Measurements from ENCODE around the gene GULP1. TPM values are rescaled to one million over a fixed set of nuclear protein-coding genes. Genes with fewer than 3 reads are reported as not detected.
A peak's percentile ranks its signal among the peaks of the same experiment; 100 is the strongest.

Gene GULP1
- total RNA-seq, 1 donor from 2014 or later: 39.4 TPM

- Mint-ChIP-seq H3K27me3 (ENCODE audit: low read depth, unreplicated experiment) (no peaks in the 10 kb centered on the region), H3K4me3 (ENCODE audit: unreplicated experiment) (no peak overlapping the region), H3K9me3 (ENCODE audit: unreplicated experiment) (no peaks in the 10 kb centered on the region), H3K4me1 (ENCODE audit: low read depth, unreplicated experiment) (peaks cover 8% of the 10 kb centered on the region), H3K27ac (ENCODE audit: unreplicated experiment) (no peak overlapping the region), H3K36me3 (ENCODE audit: low read depth, unreplicated experiment) (no peaks in the 10 kb centered on the region)
- Histone ChIP-seq H3K9ac (ENCODE audit: low read length) (no peak overlapping the region), H3K9me3 (ENCODE audit: insufficient read depth, low read depth, low read length) (no peaks in the 10 kb centered on the region), H2AFZ (ENCODE audit: low read depth, low read length) (no peak overlapping the region), H3K36me3 (ENCODE audit: insufficient read depth, low read length) (no peaks in the 10 kb centered on the region), H3K4me2 (ENCODE audit: low read length) (no peak overlapping the region), H3K79me2 (ENCODE audit: insufficient read depth, low read length) (no peaks in the 10 kb centered on the region), H3K4me3 (ENCODE audit: insufficient read depth, low read depth, low read length) (no peak overlapping the region), H4K20me1 (ENCODE audit: insufficient read depth, low read length) (no peaks in the 10 kb centered on the region), H3K27me3 (ENCODE audit: insufficient read depth, low read length) (no peaks in the 10 kb centered on the region), H3K4me1 (ENCODE audit: insufficient read depth, low read length) (no peaks in the 10 kb centered on the region), H3K27ac (ENCODE audit: low read depth, low read length) (no peak overlapping the region)
- DNase-seq (ENCODE audit: low read depth) (peak; percentile 30), FAIRE-seq (no peak)
- no peak for TF ChIP-seq CTCF (IDR thresholded peaks at IDR 0.05; ENCODE audit: insufficient read depth, low read depth, low read length)
- TF ChIP-seq EZH2 (IDR thresholded peaks at IDR 0.05; ENCODE audit: insufficient read depth, low read length): no peak
Observed at GRCh38 chr2:188529710-188530109, 238.0 kb downstream of the GULP1 start.

DNA sequence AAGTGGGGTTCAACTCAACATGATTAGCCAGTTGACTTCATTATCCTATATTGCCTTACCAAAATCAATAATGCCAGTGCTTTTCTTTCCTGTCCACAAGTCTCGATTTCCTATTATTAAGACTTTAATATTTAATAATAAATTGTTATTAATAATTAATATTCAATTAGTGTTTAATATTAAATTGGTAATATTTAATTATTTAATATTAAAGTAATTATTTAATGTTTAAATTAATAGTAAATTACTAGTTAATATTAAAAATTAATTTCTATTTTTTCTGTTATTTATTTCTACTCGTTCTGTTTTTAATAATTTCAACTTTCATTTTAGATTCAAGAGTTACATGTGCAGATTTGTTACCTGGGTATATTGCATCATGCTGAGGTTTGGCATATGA lies 243.2 kb downstream of the GULP1 start:
- H3K4me1 ChIP-seq (ENCODE audit: insufficient read depth, low read length): no peaks in the 10 kb centered on the region
- TF ChIP-seq EZH2 (IDR thresholded peaks at IDR 0.05; ENCODE audit: insufficient read depth, low read length) (no peak), CTCF (IDR thresholded peaks at IDR 0.05; ENCODE audit: insufficient read depth, low read depth, low read length) (no peak)
- H3K4me3 Mint-ChIP-seq (ENCODE audit: unreplicated experiment): no peak overlapping the region
- H3K36me3 ChIP-seq (ENCODE audit: insufficient read depth, low read length): no peaks in the 10 kb centered on the region
- H3K27ac Mint-ChIP-seq (ENCODE audit: unreplicated experiment): no peak overlapping the region
- peaks cover 3% of the 10 kb centered on the region for H3K36me3 Mint-ChIP-seq (ENCODE audit: low read depth, unreplicated experiment)
- H3K4me2 ChIP-seq (ENCODE audit: low read length): no peak overlapping the region
- no peak overlapping the region for H2AFZ ChIP-seq (ENCODE audit: low read depth, low read length)
- no peak overlapping the region for H3K4me3 ChIP-seq (ENCODE audit: insufficient read depth, low read depth, low read length)
- H3K27me3 Mint-ChIP-seq (ENCODE audit: low read depth, unreplicated experiment): no peaks in the 10 kb centered on the region
- H3K4me1 Mint-ChIP-seq (ENCODE audit: low read depth, unreplicated experiment): no peaks in the 10 kb centered on the region
- H3K9me3 ChIP-seq (ENCODE audit: insufficient read depth, low read depth, low read length): no peaks in the 10 kb centered on the region
- H4K20me1 ChIP-seq (ENCODE audit: insufficient read depth, low read length): no peaks in the 10 kb centered on the region
- H3K79me2 ChIP-seq (ENCODE audit: insufficient read depth, low read length): no peaks in the 10 kb centered on the region
- no peaks in the 10 kb centered on the region for H3K27me3 ChIP-seq (ENCODE audit: insufficient read depth, low read length)
- H3K9ac ChIP-seq (ENCODE audit: low read length): no peak overlapping the region
- peaks cover 3% of the 10 kb centered on the region for H3K9me3 Mint-ChIP-seq (ENCODE audit: unreplicated experiment)
- FAIRE-seq (no peak), DNase-seq (ENCODE audit: low read depth) (no peak)
- H3K27ac ChIP-seq (ENCODE audit: low read depth, low read length): no peak overlapping the region

GRCh38 chr2:188551671-188552070 lies 260.0 kb downstream of the GULP1 start:
- no peak overlapping the region for H2AFZ ChIP-seq (ENCODE audit: low read depth, low read length)
- Mint-ChIP-seq H3K9me3 (ENCODE audit: unreplicated experiment) (no peaks in the 10 kb centered on the region), H3K36me3 (ENCODE audit: low read depth, unreplicated experiment) (peaks cover 4% of the 10 kb centered on the region), H3K27ac (ENCODE audit: unreplicated experiment) (no peak overlapping the region), H3K4me1 (ENCODE audit: low read depth, unreplicated experiment) (no peaks in the 10 kb centered on the region), H3K27me3 (ENCODE audit: low read depth, unreplicated experiment) (no peaks in the 10 kb centered on the region), H3K4me3 (ENCODE audit: unreplicated experiment) (no peak overlapping the region)
- no peaks in the 10 kb centered on the region for H3K36me3 ChIP-seq (ENCODE audit: insufficient read depth, low read length)
- DNase-seq (ENCODE audit: low read depth): peak; percentile 34
- TF ChIP-seq EZH2 (IDR thresholded peaks at IDR 0.05; ENCODE audit: insufficient read depth, low read length) (no peak), CTCF (IDR thresholded peaks at IDR 0.05; ENCODE audit: insufficient read depth, low read depth, low read length) (no peak)
- no peak overlapping the region for H3K9ac ChIP-seq (ENCODE audit: low read length)
- H3K27ac ChIP-seq (ENCODE audit: low read depth, low read length): no peak overlapping the region
- H4K20me1 ChIP-seq (ENCODE audit: insufficient read depth, low read length): no peaks in the 10 kb centered on the region
- H3K79me2 ChIP-seq (ENCODE audit: insufficient read depth, low read length): no peaks in the 10 kb centered on the region
- FAIRE-seq: no peak
- no peak overlapping the region for H3K4me3 ChIP-seq (ENCODE audit: insufficient read depth, low read depth, low read length)
- H3K4me1 ChIP-seq (ENCODE audit: insufficient read depth, low read length): no peaks in the 10 kb centered on the region
- no peak overlapping the region for H3K4me2 ChIP-seq (ENCODE audit: low read length)
- no peaks in the 10 kb centered on the region for H3K27me3 ChIP-seq (ENCODE audit: insufficient read depth, low read length)
- H3K9me3 ChIP-seq (ENCODE audit: insufficient read depth, low read depth, low read length): no peaks in the 10 kb centered on the region

All from astrocyte (in vitro differentiated cells and primary cell).